Measurements from ENCODE around the gene SNCAIP.

The SNCAIP gene

GRCh38 chr5:122354293-122354692 lies 42.3 kb downstream of the SNCAIP start:
- no peak overlapping the region for H3K27ac ChIP-seq (ENCODE audit: low read depth, low read length)
- H3K56ac ChIP-seq (ENCODE audit: low read length) = no peak overlapping the region
- no peak overlapping the region for H2BK120ac ChIP-seq (ENCODE audit: low read depth, low read length)
- H3K79me1 ChIP-seq (ENCODE audit: low read length) = no peaks in the 10 kb centered on the region
- no peak overlapping the region for H3K4ac ChIP-seq (ENCODE audit: low read depth, low read length)
- no peak overlapping the region for H2AK5ac ChIP-seq (ENCODE audit: low read length)
- H3K18ac ChIP-seq (ENCODE audit: low read length) = no peak overlapping the region
- H3K79me2 ChIP-seq (ENCODE audit: control insufficient read depth, insufficient read depth, low read length) = no peaks in the 10 kb centered on the region
- DNase-seq = peak; percentile 32
- H3K4me2 ChIP-seq (ENCODE audit: low read length) = no peak overlapping the region
- H4K8ac ChIP-seq (ENCODE audit: low read depth, low read length) = no peak overlapping the region
- H3K4me3 ChIP-seq (ENCODE audit: low read length) = no peak overlapping the region
- H3K27me3 ChIP-seq (ENCODE audit: insufficient read depth, low read length, poor library complexity) = no peaks in the 10 kb centered on the region
- no peaks in the 10 kb centered on the region for H3K4me1 ChIP-seq (ENCODE audit: control insufficient read depth, low read depth, low read length)
- H2BK15ac ChIP-seq (replicated peaks; ENCODE audit: low read depth) = no peak overlapping the region
- H2BK5ac ChIP-seq (ENCODE audit: low read length) = no peak overlapping the region
- WGBS (ENCODE audit: extremely low coverage, insufficient coverage, low lambda C conversion rate) = no CpG with 5 or more reads among the region's 3 CpGs
- no peak overlapping the region for H3K9ac ChIP-seq (ENCODE audit: low read length)
- H4K5ac ChIP-seq (ENCODE audit: low read length) = no peak overlapping the region
- no peaks in the 10 kb centered on the region for H3K36me3 ChIP-seq (ENCODE audit: control insufficient read depth, insufficient read depth, low read length)
- H3K23ac ChIP-seq (ENCODE audit: low read length) = no peak overlapping the region

DNA sequence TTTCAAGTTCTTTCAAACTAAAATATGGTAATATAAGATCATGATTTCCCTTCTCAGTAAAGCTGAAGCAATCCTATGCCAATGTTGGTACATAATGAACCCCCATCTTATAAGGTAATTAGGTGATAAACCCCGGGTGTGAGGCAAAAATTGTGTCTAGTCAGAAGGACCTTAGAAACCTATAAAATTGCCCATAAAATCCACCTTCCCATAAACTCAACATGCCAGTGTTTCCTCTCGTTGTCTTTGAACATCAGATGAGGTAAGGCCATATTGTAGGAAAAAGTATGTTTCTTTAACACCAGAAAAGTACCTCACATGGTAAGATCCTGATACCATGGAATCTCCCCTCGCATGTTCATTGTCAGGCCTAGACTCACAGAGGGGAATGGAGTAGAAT lies 43.3 kb downstream of the SNCAIP start:
- Histone ChIP-seq H3K36me3 (ENCODE audit: control insufficient read depth, insufficient read depth, low read length) (no peaks in the 10 kb centered on the region), H2AK5ac (ENCODE audit: low read length) (no peak overlapping the region), H3K9ac (ENCODE audit: low read length) (no peak overlapping the region), H3K79me2 (ENCODE audit: control insufficient read depth, insufficient read depth, low read length) (no peaks in the 10 kb centered on the region), H3K4me1 (ENCODE audit: control insufficient read depth, low read depth, low read length) (no peaks in the 10 kb centered on the region), H4K5ac (ENCODE audit: low read length) (no peak overlapping the region), H3K79me1 (ENCODE audit: low read length) (no peaks in the 10 kb centered on the region), H3K27me3 (ENCODE audit: insufficient read depth, low read length, poor library complexity) (no peaks in the 10 kb centered on the region), H2BK120ac (ENCODE audit: low read depth, low read length) (no peak overlapping the region), H3K56ac (ENCODE audit: low read length) (no peak overlapping the region), H2BK15ac (replicated peaks; ENCODE audit: low read depth) (no peak overlapping the region), H3K4me2 (ENCODE audit: low read length) (no peak overlapping the region), H4K8ac (ENCODE audit: low read depth, low read length) (no peak overlapping the region), H3K4ac (ENCODE audit: low read depth, low read length) (no peak overlapping the region), H3K18ac (ENCODE audit: low read length) (no peak overlapping the region), H3K23ac (ENCODE audit: low read length) (no peak overlapping the region), H3K27ac (ENCODE audit: low read depth, low read length) (no peak overlapping the region), H3K4me3 (ENCODE audit: low read length) (no peak overlapping the region), H2BK5ac (ENCODE audit: low read length) (no peak overlapping the region)
- no peak for DNase-seq
- WGBS (ENCODE audit: extremely low coverage, insufficient coverage, low lambda C conversion rate) = no CpG with 5 or more reads among the region's 3 CpGs

GRCh38 chr5:122356855-122357254 lies 44.8 kb downstream of the SNCAIP start:
- peak; percentile 16 for DNase-seq
- H3K79me1 ChIP-seq (ENCODE audit: low read length) = no peaks in the 10 kb centered on the region
- H3K18ac ChIP-seq (ENCODE audit: low read length) = no peak overlapping the region
- H3K4ac ChIP-seq (ENCODE audit: low read depth, low read length) = no peak overlapping the region
- H3K4me1 ChIP-seq (ENCODE audit: control insufficient read depth, low read depth, low read length) = no peaks in the 10 kb centered on the region
- no peak overlapping the region for H3K23ac ChIP-seq (ENCODE audit: low read length)
- no peak overlapping the region for H3K56ac ChIP-seq (ENCODE audit: low read length)
- no peak overlapping the region for H3K27ac ChIP-seq (ENCODE audit: low read depth, low read length)
- H3K79me2 ChIP-seq (ENCODE audit: control insufficient read depth, insufficient read depth, low read length) = no peaks in the 10 kb centered on the region
- H2BK5ac ChIP-seq (ENCODE audit: low read length) = no peak overlapping the region
- H2BK120ac ChIP-seq (ENCODE audit: low read depth, low read length) = no peak overlapping the region
- H4K8ac ChIP-seq (ENCODE audit: low read depth, low read length) = no peak overlapping the region
- no peak overlapping the region for H3K9ac ChIP-seq (ENCODE audit: low read length)
- H3K27me3 ChIP-seq (ENCODE audit: insufficient read depth, low read length, poor library complexity) = no peaks in the 10 kb centered on the region
- H2AK5ac ChIP-seq (ENCODE audit: low read length) = no peak overlapping the region
- H3K4me2 ChIP-seq (ENCODE audit: low read length) = no peak overlapping the region
- WGBS (ENCODE audit: extremely low coverage, insufficient coverage, low lambda C conversion rate) = no CpG with 5 or more reads among the region's 2 CpGs
- H3K4me3 ChIP-seq (ENCODE audit: low read length) = no peak overlapping the region
- no peak overlapping the region for H4K5ac ChIP-seq (ENCODE audit: low read length)
- no peaks in the 10 kb centered on the region for H3K36me3 ChIP-seq (ENCODE audit: control insufficient read depth, insufficient read depth, low read length)
- H2BK15ac ChIP-seq (replicated peaks; ENCODE audit: low read depth) = no peak overlapping the region

GRCh38 chr5:122358372-122358979 lies 46.4 kb downstream of the SNCAIP start:
- Histone ChIP-seq H3K79me1 (ENCODE audit: low read length) (no peaks in the 10 kb centered on the region), H3K9ac (ENCODE audit: low read length) (no peak overlapping the region), H3K36me3 (ENCODE audit: control insufficient read depth, insufficient read depth, low read length) (no peaks in the 10 kb centered on the region), H3K4me2 (ENCODE audit: low read length) (no peak overlapping the region), H3K27ac (ENCODE audit: low read depth, low read length) (no peak overlapping the region), H4K8ac (ENCODE audit: low read depth, low read length) (no peak overlapping the region), H2BK15ac (replicated peaks; ENCODE audit: low read depth) (no peak overlapping the region), H3K27me3 (ENCODE audit: insufficient read depth, low read length, poor library complexity) (no peaks in the 10 kb centered on the region), H2BK120ac (ENCODE audit: low read depth, low read length) (no peak overlapping the region), H3K56ac (ENCODE audit: low read length) (no peak overlapping the region), H3K23ac (ENCODE audit: low read length) (no peak overlapping the region), H2BK5ac (ENCODE audit: low read length) (no peak overlapping the region), H3K18ac (ENCODE audit: low read length) (no peak overlapping the region), H3K79me2 (ENCODE audit: control insufficient read depth, insufficient read depth, low read length) (no peaks in the 10 kb centered on the region), H3K4ac (ENCODE audit: low read depth, low read length) (no peak overlapping the region), H3K4me1 (ENCODE audit: control insufficient read depth, low read depth, low read length) (no peaks in the 10 kb centered on the region), H3K4me3 (ENCODE audit: low read length) (no peak overlapping the region), H4K5ac (ENCODE audit: low read length) (no peak overlapping the region), H2AK5ac (ENCODE audit: low read length) (no peak overlapping the region)
- WGBS (ENCODE audit: extremely low coverage, insufficient coverage, low lambda C conversion rate) = no CpG with 5 or more reads among the region's 4 CpGs
- no peak for DNase-seq

DNA sequence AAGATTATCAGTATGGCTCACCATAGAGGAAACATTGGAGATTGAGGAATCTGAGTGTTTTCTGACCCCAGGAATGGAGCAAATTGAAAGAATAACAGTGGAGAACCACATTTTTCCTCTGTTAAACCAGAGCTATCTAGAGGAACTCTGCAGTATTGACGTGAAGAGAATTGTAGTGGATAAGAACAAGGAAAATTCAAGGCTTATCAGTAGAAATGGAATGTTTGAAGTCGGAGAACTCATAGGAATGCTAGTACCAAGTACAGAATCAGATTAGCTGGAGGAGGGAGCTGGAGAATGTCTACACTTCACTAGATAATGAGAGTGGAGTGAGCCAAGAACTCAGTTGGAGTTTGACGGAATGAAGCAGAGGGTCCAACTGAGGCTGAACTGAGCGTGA lies 50.3 kb downstream of the SNCAIP start:
- Histone ChIP-seq H4K8ac (ENCODE audit: low read depth, low read length) (no peak overlapping the region), H3K4ac (ENCODE audit: low read depth, low read length) (no peak overlapping the region), H3K27me3 (ENCODE audit: insufficient read depth, low read length, poor library complexity) (no peaks in the 10 kb centered on the region), H3K9ac (ENCODE audit: low read length) (no peak overlapping the region), H2BK5ac (ENCODE audit: low read length) (no peak overlapping the region), H3K27ac (ENCODE audit: low read depth, low read length) (no peak overlapping the region), H2AK5ac (ENCODE audit: low read length) (no peak overlapping the region), H3K36me3 (ENCODE audit: control insufficient read depth, insufficient read depth, low read length) (no peaks in the 10 kb centered on the region), H2BK15ac (replicated peaks; ENCODE audit: low read depth) (no peak overlapping the region), H2BK120ac (ENCODE audit: low read depth, low read length) (no peak overlapping the region), H3K56ac (ENCODE audit: low read length) (no peak overlapping the region), H3K4me3 (ENCODE audit: low read length) (no peak overlapping the region), H3K79me2 (ENCODE audit: control insufficient read depth, insufficient read depth, low read length) (no peaks in the 10 kb centered on the region), H3K18ac (ENCODE audit: low read length) (no peak overlapping the region), H3K4me2 (ENCODE audit: low read length) (no peak overlapping the region), H4K5ac (ENCODE audit: low read length) (no peak overlapping the region), H3K79me1 (ENCODE audit: low read length) (no peaks in the 10 kb centered on the region), H3K4me1 (ENCODE audit: control insufficient read depth, low read depth, low read length) (no peaks in the 10 kb centered on the region), H3K23ac (ENCODE audit: low read length) (no peak overlapping the region)
- peak; percentile 61 for DNase-seq
- WGBS (ENCODE audit: extremely low coverage, insufficient coverage, low lambda C conversion rate) = no CpG with 5 or more reads among the region's 4 CpGs

- no peaks in the 10 kb centered on the region for H3K79me1 ChIP-seq (ENCODE audit: low read length)
- H2BK15ac ChIP-seq (replicated peaks; ENCODE audit: low read depth) = no peak overlapping the region
- H3K36me3 ChIP-seq (ENCODE audit: control insufficient read depth, insufficient read depth, low read length) = no peaks in the 10 kb centered on the region
- peaks cover 5% of the 10 kb centered on the region for H3K4me1 ChIP-seq (ENCODE audit: control insufficient read depth, low read depth, low read length)
- H2BK120ac ChIP-seq (ENCODE audit: low read depth, low read length) = no peak overlapping the region
- no peak overlapping the region for H4K8ac ChIP-seq (ENCODE audit: low read depth, low read length)
- no peak overlapping the region for H3K18ac ChIP-seq (ENCODE audit: low read length)
- no peak overlapping the region for H3K4ac ChIP-seq (ENCODE audit: low read depth, low read length)
- H3K23ac ChIP-seq (ENCODE audit: low read length) = no peak overlapping the region
- H3K9ac ChIP-seq (ENCODE audit: low read length) = no peak overlapping the region
- DNase-seq = no peak
- no peaks in the 10 kb centered on the region for H3K79me2 ChIP-seq (ENCODE audit: control insufficient read depth, insufficient read depth, low read length)
- no peak overlapping the region for H3K56ac ChIP-seq (ENCODE audit: low read length)
- H4K5ac ChIP-seq (ENCODE audit: low read length) = no peak overlapping the region
- WGBS (ENCODE audit: extremely low coverage, insufficient coverage, low lambda C conversion rate) = no CpG with 5 or more reads among the region's 1 CpG
- no peak overlapping the region for H3K4me2 ChIP-seq (ENCODE audit: low read length)
- no peak overlapping the region for H2BK5ac ChIP-seq (ENCODE audit: low read length)
- H3K27ac ChIP-seq (ENCODE audit: low read depth, low read length) = no peak overlapping the region
- no peak overlapping the region for H3K4me3 ChIP-seq (ENCODE audit: low read length)
- no peaks in the 10 kb centered on the region for H3K27me3 ChIP-seq (ENCODE audit: insufficient read depth, low read length, poor library complexity)
- H2AK5ac ChIP-seq (ENCODE audit: low read length) = no peak overlapping the region
Observed at GRCh38 chr5:122363623-122364022, 51.6 kb downstream of the SNCAIP start.

All from mesendoderm (in vitro differentiated cells).